NCI-H2081 treated with DMSO at 0.1 percent for 48 hours (cell line): ENCODE results near the gene EGFL6.

ENCODE experiments used
- DNase-seq: peaks from one replicate; lab custom pipeline; 2025; lab: John Stamatoyannopoulos, UW

Gene EGFL6, protein sequence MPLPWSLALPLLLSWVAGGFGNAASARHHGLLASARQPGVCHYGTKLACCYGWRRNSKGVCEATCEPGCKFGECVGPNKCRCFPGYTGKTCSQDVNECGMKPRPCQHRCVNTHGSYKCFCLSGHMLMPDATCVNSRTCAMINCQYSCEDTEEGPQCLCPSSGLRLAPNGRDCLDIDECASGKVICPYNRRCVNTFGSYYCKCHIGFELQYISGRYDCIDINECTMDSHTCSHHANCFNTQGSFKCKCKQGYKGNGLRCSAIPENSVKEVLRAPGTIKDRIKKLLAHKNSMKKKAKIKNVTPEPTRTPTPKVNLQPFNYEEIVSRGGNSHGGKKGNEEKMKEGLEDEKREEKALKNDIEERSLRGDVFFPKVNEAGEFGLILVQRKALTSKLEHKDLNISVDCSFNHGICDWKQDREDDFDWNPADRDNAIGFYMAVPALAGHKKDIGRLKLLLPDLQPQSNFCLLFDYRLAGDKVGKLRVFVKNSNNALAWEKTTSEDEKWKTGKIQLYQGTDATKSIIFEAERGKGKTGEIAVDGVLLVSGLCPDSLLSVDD

DNA sequence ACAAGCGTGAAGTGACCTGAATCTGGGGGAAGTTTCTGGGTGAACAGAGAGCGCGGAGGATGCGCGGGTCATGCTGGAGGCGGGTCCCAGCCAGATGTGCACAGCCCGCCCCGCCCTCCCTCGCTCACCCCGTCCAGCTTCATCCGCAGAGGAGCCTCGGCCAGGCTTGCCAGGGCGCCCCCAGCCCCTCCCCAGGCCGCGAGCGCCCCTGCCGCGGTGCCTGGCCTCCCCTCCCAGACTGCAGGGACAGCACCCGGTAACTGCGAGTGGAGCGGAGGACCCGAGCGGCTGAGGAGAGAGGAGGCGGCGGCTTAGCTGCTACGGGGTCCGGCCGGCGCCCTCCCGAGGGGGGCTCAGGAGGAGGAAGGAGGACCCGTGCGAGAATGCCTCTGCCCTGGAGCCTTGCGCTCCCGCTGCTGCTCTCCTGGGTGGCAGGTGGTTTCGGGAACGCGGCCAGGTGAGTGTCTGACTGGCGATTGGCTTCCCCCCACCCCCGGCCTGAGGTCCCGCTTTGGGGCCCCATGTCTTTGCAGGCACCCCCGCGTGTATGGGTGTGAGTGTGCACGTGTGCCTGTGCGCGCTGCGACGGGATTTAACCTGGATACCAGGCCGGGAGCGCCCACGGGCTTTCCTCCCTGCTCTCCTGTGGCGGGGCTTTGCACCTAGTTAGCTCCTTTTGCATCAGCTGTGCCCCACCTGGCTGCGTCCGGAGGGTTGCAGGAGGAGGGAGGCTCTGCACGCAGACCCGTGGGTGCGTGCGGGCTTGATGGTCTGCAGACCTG is at the start of gene EGFL6:
Gene EGFL6, plus strand, starts transcription at position 123 of the 782 bp plus-strand sequence. Its CDS starts 261 bp downstream, at position 384.
- DNase-seq = no peak

DNA sequence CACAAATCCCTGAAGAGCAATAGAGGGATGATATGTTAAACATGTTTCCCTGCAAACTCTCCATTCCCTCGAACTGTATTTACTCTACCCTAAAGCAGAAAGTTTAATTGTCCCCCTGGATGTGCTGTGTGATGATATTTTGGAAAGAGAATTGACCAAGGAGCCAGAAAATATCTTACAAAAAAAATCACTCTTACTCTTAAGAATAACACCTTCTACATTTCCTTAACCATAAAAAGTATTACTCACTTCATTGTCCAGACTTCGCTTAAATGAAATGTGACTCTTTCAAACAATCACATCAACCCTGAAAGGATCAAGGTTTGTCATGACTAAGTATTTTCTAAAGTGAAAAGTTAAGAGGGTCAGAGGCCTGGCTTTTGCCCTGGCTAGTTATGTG is 49.0 kb upstream of the EGFL6 start:
- DNase-seq = no peak

DNA sequence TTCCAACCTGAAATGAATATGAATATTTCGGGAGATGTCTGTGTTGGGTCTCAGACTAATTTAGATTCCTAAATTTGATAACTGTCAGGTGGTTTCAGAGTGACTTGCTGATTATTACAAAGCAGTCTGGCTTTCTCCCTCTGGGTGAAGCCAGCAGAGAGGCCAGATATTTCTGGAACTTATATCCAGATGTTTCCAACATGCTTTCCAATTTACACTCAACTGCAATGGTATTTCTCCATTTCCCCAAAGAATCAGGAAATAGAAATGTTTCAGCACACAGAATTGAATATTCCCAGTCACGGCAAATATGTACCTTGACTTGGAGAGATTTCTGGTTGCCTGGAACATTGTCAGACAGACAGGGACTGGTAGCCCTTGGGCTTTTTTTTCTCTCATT is 48.5 kb upstream of the EGFL6 start:
- DNase-seq = no peak

DNA sequence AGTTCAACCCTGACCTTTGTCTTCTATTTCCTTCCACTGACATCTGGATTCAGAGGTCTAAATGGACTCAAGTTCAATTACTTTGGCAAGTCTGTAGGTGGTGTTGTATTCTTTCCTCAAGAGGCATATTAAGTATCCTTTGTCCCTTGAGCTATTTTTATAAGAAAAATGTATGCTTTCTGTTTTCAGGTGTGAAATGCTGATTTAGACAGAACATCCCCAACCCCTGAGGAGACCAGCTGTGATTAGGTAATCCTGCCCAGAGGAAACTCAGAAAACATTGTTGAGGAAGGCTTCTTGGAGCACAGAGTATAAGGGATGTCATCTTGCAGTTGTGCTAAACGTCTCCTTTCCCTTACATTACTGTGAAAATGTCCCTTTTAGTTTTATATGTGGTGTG is 46.6 kb upstream of the EGFL6 start:
- DNase-seq = no peak

DNA sequence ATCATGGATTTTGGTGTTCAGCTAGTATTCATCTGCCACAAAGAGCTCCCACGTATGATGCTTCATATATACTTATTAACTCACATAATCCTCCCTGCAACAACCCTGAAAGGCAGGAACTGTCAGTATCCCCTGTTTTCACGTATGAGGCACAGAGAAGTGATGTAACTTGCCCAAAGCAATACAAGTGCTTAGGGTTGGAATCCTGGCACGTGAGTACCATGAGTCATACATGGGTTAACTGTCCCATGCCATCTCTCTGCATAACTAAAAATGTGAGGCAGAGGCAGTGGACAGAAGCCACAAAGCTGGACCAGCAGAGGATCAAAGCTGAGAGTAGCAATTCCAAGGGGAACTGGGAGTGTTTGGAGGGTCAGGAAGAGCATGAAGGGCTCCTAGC is 35.7 kb upstream of the EGFL6 start:
- no peak for DNase-seq

DNA sequence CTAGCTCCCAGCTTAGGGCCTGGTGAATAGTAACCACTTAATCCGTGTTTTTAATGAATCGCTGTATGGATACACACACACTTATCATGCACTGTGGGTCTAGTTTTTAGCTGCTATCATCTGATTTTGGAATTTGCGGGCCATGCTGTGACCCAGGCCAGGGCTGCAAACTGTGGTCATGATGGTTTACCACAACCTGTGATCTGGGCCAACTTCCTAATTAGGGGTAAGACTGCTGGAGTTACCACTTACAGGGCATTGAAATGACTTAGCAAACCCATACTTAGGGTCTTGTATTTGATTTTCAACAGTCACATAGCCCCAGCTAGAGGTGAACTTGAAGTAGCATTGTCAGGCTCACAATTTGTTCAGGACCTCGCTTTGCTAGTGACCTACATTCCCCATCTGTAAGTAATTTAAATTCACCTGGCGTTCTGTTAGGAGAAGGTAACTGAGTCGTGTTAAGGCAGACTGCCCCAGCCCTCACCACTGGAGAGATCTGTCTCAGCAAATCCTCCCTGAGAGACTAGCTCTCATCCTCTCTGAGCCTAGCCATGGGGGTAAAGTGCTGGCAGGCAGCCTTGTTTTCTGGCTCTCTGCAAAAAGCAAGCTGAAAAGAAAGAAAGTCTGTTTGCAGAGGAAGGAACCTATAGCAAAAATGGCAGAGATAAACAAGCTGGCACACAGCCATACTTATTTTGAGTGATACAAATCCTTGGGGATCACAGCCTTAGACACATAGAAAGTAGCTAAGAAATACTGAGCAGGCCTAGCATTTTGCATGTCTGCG is 33.8 kb upstream of the EGFL6 start:
- DNase-seq = no peak

DNA sequence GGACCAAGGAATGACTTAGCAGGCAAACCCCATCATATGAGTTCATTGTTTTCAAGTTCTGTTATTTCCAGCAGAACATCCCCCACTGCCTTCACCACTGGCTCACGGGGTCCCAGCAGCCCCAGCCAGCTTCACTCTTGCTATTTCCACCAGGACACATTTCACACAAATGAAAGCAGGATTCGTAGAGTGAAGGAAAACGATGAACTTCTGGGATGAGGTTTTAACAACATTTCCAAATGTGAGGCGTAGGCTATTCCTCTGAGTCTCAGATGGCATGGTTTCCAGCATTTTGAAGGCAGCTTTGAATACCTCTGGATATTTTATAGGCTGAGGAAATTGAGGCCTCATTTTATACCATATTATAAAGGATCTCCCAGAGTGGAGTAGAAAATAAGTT is 32.9 kb upstream of the EGFL6 start:
- DNase-seq = no peak

DNA sequence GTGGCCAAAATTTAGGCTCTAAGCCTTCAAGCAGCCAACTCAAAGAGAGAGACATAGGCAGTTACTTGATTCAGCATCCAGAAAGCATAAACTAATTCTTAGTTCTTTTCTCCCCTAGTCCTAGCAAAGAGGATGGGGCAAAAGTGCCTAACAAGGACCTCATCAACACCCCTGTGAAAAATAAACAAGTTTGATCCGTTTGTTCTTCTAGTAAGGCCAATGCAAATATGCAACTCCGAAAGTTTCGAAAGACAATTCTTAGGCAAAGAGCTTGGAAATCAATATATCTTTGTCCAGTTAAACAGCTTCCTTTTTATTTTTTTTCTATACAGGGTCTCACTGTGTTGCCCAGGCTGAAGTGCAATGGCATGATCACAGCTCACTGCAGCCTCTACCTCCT is 31.0 kb upstream of the EGFL6 start:
- DNase-seq = no peak

DNA sequence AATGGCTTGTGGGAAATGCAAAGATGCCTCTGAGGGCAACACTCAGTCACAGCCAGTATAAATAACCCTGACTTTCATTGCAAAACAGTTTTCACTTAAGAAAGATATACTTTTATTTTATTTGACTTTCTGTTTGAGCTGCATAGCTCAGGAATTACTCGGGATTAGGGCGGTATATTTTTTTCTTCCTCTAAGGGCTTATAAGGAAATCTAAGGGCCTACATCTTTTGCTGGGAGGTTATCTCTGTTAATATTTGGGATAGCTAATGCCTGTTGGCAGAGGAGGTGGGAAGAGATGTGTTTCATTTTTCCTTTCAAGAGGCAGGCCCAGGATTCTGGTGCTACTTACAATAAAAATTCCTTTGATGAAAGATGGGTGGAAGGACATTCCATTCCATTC is 28.8 kb upstream of the EGFL6 start:
- DNase-seq = no peak

DNA sequence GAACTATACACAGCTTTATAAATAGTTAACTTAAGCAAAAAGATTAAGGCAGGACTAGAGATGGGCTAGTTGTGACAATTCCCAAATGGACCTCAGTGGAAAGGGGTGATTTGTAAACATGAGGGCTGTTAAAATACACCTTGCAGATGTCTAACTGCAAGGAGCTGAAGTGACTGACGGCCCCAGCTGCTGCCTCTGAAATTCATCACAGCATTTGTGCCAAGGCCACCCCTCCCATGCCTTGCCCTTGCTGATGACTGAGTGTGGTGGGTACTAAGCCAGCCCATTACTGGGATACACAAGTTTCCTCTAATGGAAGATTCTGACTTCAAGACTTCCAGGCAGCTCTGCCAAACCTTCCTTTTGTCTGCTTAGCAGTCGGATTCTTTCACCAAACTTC is 23.7 kb upstream of the EGFL6 start:
- no peak for DNase-seq

DNA sequence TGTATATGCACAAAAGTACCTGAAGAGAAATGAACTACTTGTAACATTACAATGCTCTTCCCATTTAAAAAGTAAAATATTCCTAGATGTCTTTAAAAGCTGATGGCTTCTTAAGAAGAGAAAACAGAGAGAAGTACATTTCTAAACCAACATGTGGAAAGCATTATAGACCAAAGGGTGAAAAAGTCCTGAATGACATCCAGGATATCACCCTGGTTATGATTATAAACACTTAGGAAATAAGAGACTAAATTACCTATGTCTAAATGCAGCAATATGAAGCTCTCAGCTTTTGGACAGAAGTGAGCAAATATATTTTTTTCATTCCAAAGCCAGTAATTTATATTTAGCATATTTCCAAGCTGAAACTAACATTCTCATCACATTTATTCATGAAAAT is 21.7 kb upstream of the EGFL6 start:
- no peak for DNase-seq

DNA sequence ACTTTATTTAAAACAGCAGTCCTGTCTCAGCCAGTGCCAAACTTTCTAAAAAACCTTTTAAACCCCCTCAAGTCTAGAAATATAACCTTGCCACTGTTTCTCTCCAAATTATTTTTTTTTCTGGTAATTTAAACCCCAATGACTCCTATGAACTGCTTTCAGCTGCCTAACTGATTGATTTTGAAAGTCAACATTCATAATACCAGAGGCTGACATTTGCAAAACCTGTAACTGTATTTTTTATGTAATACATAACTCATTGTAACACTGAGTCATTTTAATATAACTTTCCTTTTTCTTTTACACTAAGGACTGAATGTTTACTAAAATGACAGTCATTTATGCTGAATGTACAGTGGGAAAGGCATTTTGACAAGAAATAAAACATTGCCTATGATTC is 19.1 kb upstream of the EGFL6 start:
- DNase-seq = no peak

DNA sequence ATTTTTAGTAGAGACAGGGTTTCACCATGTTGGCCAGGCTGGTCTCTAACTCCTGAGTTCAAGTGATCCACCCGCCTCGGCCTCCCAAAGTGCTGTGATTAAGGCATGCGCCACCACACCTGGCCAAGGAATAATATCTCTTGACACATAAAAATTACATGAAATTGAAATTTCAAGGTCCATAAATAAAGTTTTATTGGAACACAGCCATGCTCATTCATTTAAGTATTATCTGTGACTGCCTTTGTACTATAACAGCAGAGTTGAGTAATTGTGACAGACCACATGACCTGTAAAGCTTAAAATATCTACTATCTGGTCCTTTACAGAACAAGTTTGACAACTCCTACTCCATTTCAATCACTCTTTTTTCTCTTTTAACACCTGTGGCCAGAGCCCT is 17.8 kb upstream of the EGFL6 start:
- DNase-seq = no peak

DNA sequence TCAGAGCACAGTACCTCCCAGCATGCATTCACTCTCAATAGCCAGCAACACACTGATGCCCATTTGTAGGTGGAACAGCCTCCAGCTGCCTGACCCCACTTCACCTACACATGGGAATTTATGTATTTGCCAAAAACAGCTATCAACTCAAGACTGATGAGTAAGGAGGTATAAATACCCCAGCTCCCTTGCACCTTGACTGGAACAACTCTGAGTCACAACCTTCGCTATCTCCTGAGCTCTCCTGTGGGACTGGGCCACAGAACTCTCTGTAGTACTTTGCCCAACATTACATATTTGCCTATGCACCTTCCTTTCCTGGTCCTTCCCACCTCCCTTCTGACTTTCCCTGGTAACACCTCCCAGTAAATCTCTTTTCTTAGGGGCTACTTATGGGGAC is 16.5 kb upstream of the EGFL6 start:
- DNase-seq = no peak

DNA sequence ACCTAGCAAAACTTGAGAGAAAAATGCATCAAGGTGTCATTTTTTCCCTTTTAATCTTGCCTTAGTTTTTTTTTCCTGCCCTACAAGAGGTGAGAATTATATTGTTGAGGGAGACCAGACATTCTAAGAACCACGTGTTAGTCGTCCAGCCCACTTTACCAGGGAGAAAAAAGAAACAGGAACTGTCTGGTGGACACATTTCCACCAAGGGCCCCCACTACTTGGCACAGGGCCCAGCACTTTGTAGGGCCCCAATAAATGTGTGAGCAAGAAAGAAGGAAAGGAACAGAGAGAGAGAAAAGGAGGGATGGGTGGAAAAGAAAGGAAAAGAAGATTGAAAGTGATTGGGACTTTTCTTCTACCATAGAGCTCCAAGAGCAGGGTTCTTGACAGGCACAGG is 3.9 kb upstream of the EGFL6 start:
- no peak for DNase-seq

DNA sequence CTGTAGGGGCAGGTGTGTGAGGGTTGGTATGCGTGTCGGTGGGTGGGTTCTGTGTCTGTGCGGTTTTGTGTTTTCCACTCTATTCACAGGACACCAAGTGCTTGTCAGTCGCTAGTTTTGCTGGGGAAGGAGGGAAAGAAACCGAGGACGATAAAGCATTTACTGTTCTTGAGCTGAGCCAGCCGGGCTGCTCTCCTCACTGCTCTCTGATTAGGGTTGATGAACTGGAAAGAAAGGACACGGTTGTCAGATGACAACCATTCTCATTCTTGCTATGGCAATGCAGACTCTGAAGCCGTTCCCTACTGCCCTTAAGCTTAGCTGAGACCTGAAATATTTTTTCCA is 832 bp downstream of the EGFL6 start:
- DNase-seq = no peak

DNA sequence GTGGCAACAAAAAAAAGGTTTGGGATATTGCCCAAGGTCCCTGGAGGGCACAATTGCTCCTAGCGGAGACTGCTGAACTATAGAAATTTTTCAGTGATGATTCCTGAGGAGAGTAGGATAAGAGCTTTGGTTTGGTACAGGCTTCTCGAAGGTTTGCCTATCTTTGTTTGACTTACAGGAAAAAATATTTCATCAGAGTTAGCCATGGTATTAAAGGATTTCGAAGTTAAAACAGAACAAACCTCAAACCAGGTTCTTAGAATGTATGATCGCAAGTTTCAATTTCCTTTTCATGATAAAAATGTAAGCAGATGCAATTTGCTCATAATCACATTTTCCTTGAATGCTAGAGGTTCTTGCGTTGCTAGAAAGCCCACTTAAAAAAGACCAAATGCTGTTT is 1.7 kb downstream of the EGFL6 start:
- no peak for DNase-seq

DNA sequence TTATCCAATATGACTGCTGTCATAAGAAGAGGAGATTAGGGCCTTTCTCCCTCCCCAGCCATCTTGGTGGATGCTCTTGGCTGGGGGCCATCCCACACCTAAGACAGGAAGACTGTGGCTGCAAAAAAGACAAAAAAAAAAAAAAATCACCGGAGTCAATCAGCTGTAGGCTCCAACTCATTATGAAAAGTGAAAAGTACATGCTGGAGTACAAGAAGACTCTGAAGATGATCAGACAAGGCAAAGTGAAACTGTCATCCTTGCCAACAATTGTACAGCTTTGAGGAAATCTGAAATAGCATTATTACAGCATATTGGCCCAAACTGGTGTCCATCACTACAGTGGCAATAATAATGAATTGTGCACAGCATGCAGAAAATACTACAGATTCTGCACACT is 5.2 kb downstream of the EGFL6 start:
- no peak for DNase-seq

DNA sequence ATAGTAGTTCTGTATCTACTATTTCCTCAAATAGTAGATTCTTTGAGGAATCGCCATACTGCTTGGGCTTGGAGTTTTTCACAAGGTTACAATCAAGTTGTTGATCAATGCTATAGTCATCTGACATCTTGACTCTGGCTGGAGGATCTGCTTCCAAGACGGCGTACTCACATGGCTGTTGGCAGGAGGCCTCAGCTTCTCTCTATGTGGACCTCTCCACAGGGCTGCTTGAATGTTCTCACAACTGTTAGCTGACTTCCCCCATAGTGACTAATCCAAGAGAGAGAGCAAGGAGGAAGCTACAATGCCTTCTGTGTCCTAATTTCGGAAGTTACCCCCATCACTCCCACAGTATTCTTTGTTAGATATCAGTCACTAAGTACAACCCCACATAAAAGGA is 10.3 kb downstream of the EGFL6 start:
- DNase-seq = no peak

DNA sequence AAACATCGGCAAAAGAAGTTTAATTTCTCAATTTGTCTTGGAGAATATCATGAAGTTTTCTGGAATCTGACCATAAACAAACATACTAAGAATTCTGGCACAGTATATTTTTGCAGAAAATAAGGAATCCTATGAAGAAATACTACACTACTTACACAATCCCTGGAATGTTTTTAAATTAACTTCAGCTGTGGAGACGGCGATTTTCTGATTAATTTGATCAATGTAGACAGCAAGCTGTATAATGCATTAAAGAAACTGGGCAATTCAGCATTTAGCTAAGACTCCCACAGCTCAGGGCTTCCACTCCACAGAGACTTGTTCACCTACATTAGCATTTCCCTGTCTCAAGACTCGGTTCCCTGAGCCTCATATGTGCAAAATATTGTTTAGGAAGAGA is 12.2 kb downstream of the EGFL6 start:
- no peak for DNase-seq

DNA sequence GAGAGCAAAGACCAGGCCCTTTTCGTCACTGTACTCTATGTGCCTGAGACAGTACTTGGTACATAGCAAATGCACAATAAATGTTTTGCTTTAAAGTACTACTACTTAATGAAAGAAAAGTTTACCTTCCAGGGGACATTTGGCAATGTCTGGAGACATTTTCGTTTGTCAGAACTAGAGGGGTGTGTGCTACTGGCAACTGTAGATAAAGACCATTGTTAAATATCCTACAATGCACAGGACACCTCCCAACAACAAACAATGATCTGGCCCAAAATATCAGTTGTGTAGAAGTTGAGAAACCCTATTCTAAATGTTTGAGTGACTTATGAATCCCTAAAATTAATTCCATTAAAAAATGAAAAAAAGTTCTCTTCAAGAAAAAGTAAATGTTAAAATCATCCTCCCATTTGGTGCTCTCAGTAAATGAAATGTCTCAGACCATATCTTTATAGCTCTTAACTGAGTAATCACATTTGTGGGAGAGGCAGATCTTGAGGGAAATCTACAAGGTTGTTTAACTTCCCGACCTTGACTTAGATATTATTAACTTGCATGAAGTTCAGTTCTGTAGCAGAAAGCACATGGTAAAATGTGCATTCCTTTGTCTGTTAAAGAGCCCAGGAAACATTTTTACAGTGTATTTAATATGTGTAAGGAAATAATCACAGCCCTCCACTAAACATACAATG is 18.5 kb downstream of the EGFL6 start:
- no peak for DNase-seq

DNA sequence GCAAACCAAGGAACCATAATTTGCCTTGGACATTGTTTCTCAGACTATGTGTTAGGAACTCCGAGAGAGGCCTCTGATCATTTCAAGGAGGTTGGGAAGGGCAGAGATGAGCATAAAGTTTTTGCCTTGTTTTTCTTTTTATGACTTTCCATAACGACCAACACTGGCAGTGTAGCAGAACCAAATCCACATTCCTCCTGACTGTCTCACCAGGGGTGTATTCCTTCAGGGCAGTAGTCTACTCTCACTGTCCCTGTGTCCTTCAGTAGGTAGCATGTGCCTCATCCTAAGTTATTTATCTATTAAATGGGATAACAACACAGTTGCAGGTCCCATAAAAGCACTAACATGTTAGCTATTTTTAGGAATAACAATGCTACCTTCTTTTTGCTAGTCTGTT is 20.8 kb downstream of the EGFL6 start:
- no peak for DNase-seq
